Pancreas (tissue), 10 donors: ENCODE measurements around the gene TTLL1. TPM values are rescaled to one million over a fixed set of nuclear protein-coding genes. Genes with fewer than 3 reads are reported as not detected.
A peak's percentile ranks its signal among the peaks of the same experiment; 100 is the strongest.

Source experiments
- ATAC-seq, 4 donors: fragments of 200-7000 bp; cut with Tn5 transposase; one replicate each; pipeline versions ENCODE4 v1.8.0 to v1.9.1; 2020; ENCODE audit warnings: mild to moderate bottlenecking in 4 of 4, moderate library complexity in 4 of 4
- DNase-seq, 6 donors: peaks; one replicate each; pipeline ENCODE4 v3.0.0-alpha.2; 2020
- FAIRE-seq: peaks from 2 replicates; lab custom pipeline; 2012; peaks lifted over from hg19 to GRCh38; lab: Jason Lieb, UNC
- H3K27ac ChIP-seq, 4 donors: fragments of 200-600 bp; sonication (generic); 1 replicate in 3 of 4; 2 replicates in 1 of 4; pipeline versions ENCODE4 v1.5.0 to v1.8.0; 2020
- H3K27me3 ChIP-seq, 4 donors: fragments of 200-600 bp; one replicate each; pipeline ENCODE4 v1.8.0; 2021
- H3K36me3 ChIP-seq, 3 donors: fragments of 200-600 bp; sonication (generic) in 1 of 3; one replicate each; pipeline versions ENCODE4 v1.5.0 to v1.8.0; 2020 to 2021
- H3K4me1 ChIP-seq, 3 donors: fragments of 200-600 bp; one replicate each; pipeline ENCODE4 v1.8.0; 2021
- H3K4me3 ChIP-seq, 4 donors: fragments of 200-600 bp; sonication (generic) in 2 of 4; one replicate each; pipeline versions ENCODE4 v1.5.0 to v1.8.0; 2020 to 2021
- H3K9me3 ChIP-seq, 4 donors: fragments of 200-600 bp; one replicate each; pipeline ENCODE4 v1.8.0; 2021
- WGBS, 2 donors: extraction: QIAGEN DNeasy Blood & Tissue Kit; methylation state at CpG; one replicate each; pipeline ENCODE4 v1.1.7; 2013; 5-methylcytosine and 5-hydroxymethylcytosine counted together
- intact Hi-C, 3 donors: fragments of 100-400 bp; cut with DNase I; formaldehyde crosslinking; loops; one replicate each; pipeline versions ENCODE4 v1.11.1 to v1.14.2; 2022
- polyA plus RNA-seq, 2 donors: library from polyadenylated mRNA; stranded (reverse); fragments of 200-250 nt; gene quantifications; one replicate each; pipeline ENCODE4 v1.2.3, GENCODE V29; 2013
- total RNA-seq, 6 donors: library from RNA; stranded (reverse); fragmentation: NEBNext Ultra II Directional in 4 of 6; extraction: Animal tissue kit (Norgen Biotek cat#: 25700) in 4 of 6; gene quantifications; one replicate each; pipeline versions ENCODE4 v1.2.1 to v1.2.4, GENCODE V29; 2021 to 2023
- TF ChIP-seq, protein P1 (sequence below), 4 donors: fragments of 200-600 bp; sonication (generic) in 3 of 4; IDR thresholded peaks; one replicate each; pipeline versions ENCODE4 v1.5.0 to v1.8.0; 2021; ENCODE audit warnings: antibody characterized with exemption in 4 of 4
- donor health status: healthy with polysubstance abuse.
- donor health status: DM: no; HTN: no; CAD: no; lungs with moderate emphysema.
- donor health status: DM: no; HTN: no; CAD: no.
- donor health status: control.
- donor health status: control.
- donor health status: Bipolar disorder and iron deficiency.
- donor health status: DM: yes; HTN: yes; CAD: no.
- donor health status: DM: no; HTN: no; CAD: no.
- donor health status: DM: no; HTN: no; CAD: no.
- donor health status: DM: yes; HTN: yes; CAD: no.

The TTLL1 gene
- total and polyA plus RNA-seq, 8 donors: 1.5 to 5.1 (median 2.2) TPM

DNA sequence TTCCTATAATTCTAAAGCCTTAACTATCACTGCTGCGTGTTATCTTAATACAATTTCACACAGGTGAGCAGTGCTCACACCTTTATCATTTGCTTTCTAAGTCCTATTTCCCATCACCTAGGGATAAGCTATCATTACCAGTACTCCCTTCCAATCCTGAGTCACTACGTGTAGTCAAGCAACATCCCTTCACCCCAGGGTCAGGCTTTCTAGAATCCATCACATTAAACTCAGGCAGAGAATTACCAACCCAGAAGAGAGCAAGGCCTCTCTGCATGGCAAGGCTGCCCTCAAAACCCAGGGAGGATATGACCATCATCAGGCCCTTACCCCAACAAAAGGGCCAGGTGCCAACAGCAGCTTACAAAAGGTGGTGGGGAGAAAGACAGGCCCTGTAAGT, 84.1 kb downstream of the TTLL1 start:
- DNase-seq: no peak
- 28 to 37% methylated on average over 2 of the region's 2 CpGs for WGBS, 2 donors
- peak overlapping the region in 2 of 4 donors; percentile 28 to 59 for H3K27ac ChIP-seq

GRCh38 chr22:43004362-43005035, 84.7 kb downstream of the TTLL1 start:
- Histone ChIP-seq H3K4me3 (no peak overlapping the region), H3K4me1 (peaks cover 65 to 85% (median 66%) of the 10 kb centered on the region in 3 donors), H3K27ac (peak overlapping the region in 2 of 4 donors; percentile 28 to 59), H3K9me3 (no peaks in the 10 kb centered on the region), H3K27me3 (no peaks in the 10 kb centered on the region), H3K36me3 (no peaks in the 10 kb centered on the region)
- FAIRE-seq: no peak
- WGBS, 2 donors: 45 to 49% methylated on average over 13 of the region's 13 CpGs
- TF ChIP-seq, protein P1, sequence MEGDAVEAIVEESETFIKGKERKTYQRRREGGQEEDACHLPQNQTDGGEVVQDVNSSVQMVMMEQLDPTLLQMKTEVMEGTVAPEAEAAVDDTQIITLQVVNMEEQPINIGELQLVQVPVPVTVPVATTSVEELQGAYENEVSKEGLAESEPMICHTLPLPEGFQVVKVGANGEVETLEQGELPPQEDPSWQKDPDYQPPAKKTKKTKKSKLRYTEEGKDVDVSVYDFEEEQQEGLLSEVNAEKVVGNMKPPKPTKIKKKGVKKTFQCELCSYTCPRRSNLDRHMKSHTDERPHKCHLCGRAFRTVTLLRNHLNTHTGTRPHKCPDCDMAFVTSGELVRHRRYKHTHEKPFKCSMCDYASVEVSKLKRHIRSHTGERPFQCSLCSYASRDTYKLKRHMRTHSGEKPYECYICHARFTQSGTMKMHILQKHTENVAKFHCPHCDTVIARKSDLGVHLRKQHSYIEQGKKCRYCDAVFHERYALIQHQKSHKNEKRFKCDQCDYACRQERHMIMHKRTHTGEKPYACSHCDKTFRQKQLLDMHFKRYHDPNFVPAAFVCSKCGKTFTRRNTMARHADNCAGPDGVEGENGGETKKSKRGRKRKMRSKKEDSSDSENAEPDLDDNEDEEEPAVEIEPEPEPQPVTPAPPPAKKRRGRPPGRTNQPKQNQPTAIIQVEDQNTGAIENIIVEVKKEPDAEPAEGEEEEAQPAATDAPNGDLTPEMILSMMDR (IDR thresholded peaks at IDR 0.05): no peak
- DNase-seq: no peak
- intact Hi-C loops: no loop called here
- peak in 1 of 4 donors; percentile 24 for ATAC-seq

More for the DNA sequence above, 84.1 kb downstream of the TTLL1 start:
- Histone ChIP-seq H3K27me3 (no peaks in the 10 kb centered on the region), H3K36me3 (no peaks in the 10 kb centered on the region), H3K9me3 (no peaks in the 10 kb centered on the region), H3K4me3 (no peak overlapping the region), H3K4me1 (peaks cover 68 to 91% (median 71%) of the 10 kb centered on the region in 3 donors)
- TF ChIP-seq, protein P1 (IDR thresholded peaks at IDR 0.05): no peak
- intact Hi-C loops: no loop called here
- ATAC-seq (no peak), FAIRE-seq (no peak)

GRCh38 chr22:43002202-43002586, 87.0 kb downstream of the TTLL1 start:
- Histone ChIP-seq H3K9me3 (no peaks in the 10 kb centered on the region), H3K36me3 (no peaks in the 10 kb centered on the region), H3K4me3 (no peak overlapping the region), H3K27ac (peak overlapping the region in 3 of 4 donors; percentile 1 to 56 (median 46)), H3K27me3 (no peaks in the 10 kb centered on the region), H3K4me1 (peaks cover 56 to 75% (median 61%) of the 10 kb centered on the region in 3 donors)
- ATAC-seq (peak in 1 of 4 donors; percentile 7), FAIRE-seq (no peak), DNase-seq (no peak)
- intact Hi-C loops: no loop called here
- TF ChIP-seq, protein P1 (IDR thresholded peaks at IDR 0.05): no peak
- WGBS, 2 donors: 28 to 30% methylated on average over 5 of the region's 5 CpGs

- H3K4me1 ChIP-seq: peaks cover 61 to 75% (median 65%) of the 10 kb centered on the region in 3 donors
- 28 to 46% methylated on average over 3 of the region's 3 CpGs for whole genome bisulfite sequencing, 2 donors
Observed at GRCh38 chr22:43001271-43002201, 87.7 kb downstream of the TTLL1 start.

More at GRCh38 chr22:43001271-43002201, 87.7 kb downstream of the TTLL1 start:
- no peaks in the 10 kb centered on the region for H3K27me3 ChIP-seq
- peak in 3 of 4 donors; percentile 45 to 58 (median 48) for ATAC-seq
- TF ChIP-seq, protein P1 (IDR thresholded peaks at IDR 0.05): no peak
- no peak overlapping the region for H3K4me3 ChIP-seq
- H3K9me3 ChIP-seq: no peaks in the 10 kb centered on the region
- intact Hi-C loops: no loop called here
- peak overlapping the region in 3 of 4 donors; percentile 25 to 56 (median 46) for H3K27ac ChIP-seq
- no peaks in the 10 kb centered on the region for H3K36me3 ChIP-seq
- no peak for DNase-seq
- no peak for FAIRE-seq
